NT2/D1 (cell line): ENCODE data around the gene HJURP.

ENCODE experiments used
- YY1 ChIP-seq: IDR thresholded peaks from 2 replicates; pipeline ENCODE4 v1.6.1; 2011; ENCODE audit not compliant: insufficient read length, insufficient read depth
- ZNF274 ChIP-seq: IDR thresholded peaks from 2 replicates; pipeline ENCODE4 v1.6.1; 2011; ENCODE audit warnings: mild to moderate bottlenecking, low read depth, low read length

DNA sequence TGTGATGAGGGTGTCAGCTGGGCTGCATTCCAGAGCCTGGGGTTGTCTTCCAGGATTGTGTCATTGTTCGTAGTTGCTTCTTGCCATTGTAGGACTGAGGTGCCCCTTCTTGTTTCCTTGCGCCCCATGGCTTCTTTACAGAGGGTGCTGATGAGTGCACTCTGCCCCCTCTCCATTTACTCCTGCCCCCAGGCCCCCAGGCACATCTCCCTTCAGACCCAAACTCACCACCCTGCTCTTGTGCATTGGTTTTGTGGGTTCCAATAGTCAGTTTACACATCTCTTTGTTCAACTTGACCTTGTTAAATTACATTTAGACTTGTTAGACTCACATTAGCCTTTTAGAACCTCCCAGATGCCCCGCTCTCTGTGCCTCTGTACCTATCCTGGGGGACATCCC is 33.1 kb downstream of the HJURP start:
- no peak for TF ChIP-seq YY1
- TF ChIP-seq ZNF274: no peak
